Measurements from ENCODE around the gene KCNK1. TPM values are rescaled to one million over a fixed set of nuclear protein-coding genes. Genes with fewer than 3 reads are reported as not detected.

The KCNK1 gene
- total and polyA plus RNA-seq, 2 of the 8 experiments (the other 6 are each of a cell fraction or from before 2014, with no cell fraction given), result 11.9 to 16.5 TPM

DNA sequence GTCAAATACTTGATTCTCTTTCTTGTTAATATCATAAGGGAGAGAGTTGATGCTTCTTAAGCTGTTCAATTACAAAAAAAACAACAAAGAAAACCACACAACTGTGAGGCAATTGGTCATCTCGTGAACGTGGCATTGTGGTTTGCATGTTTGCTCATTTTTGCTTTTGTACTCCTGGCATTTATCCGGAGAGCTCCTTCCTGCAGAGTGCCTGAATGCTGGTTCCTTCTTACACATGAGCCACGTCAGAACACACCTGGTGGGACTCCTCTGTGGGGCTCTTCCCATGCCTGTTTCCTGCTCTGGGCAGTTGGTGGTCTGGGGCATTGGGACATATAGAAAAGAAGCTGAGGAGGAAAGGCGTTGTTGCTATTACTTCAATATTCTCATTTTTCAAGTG lies 25.7 kb downstream of the KCNK1 start:
- H2BK120ac ChIP-seq (replicated peaks; ENCODE audit: low read depth, low read length), result no peak overlapping the region
- H2BK12ac ChIP-seq (ENCODE audit: low read depth, low read length), result no peak overlapping the region
- no peak overlapping the region for H3K9ac ChIP-seq (replicated peaks in 1 of 4; ENCODE audit: extremely low read depth in 1 of 4, low read depth in 3 of 4, low read length in 3 of 4)
- H2AK5ac ChIP-seq (ENCODE audit: low read depth, low read length), result no peak overlapping the region
- peaks cover 0 to 7% of the 10 kb centered on the region in 2 experiments for H4K20me1 ChIP-seq (replicated peaks in 1 of 2; ENCODE audit: control insufficient read depth in 1 of 2, insufficient read depth in 2 of 2, low read length in 2 of 2)
- H3K4me3 ChIP-seq (ENCODE audit: extremely low read depth in 1 of 4, insufficient read depth in 2 of 4, low read depth in 3 of 4, low read length in 4 of 4), result no peak overlapping the region
- H3K36me3 ChIP-seq (ENCODE audit: control insufficient read depth in 2 of 4, insufficient read depth in 4 of 4, low read length in 3 of 4), result no peaks in the 10 kb centered on the region
- H2AFZ ChIP-seq (ENCODE audit: low read length), result no peak overlapping the region
- no peaks in the 10 kb centered on the region for H3K27me3 ChIP-seq (replicated peaks in 1 of 4; ENCODE audit: control insufficient read depth in 3 of 4, extremely low read depth in 1 of 4, insufficient read depth in 3 of 4, low read length in 3 of 4)
- no peak for FAIRE-seq
- H3K4me2 ChIP-seq (ENCODE audit: insufficient read depth in 1 of 2, low read depth in 2 of 2, low read length in 2 of 2), result no peak overlapping the region
- H4K8ac ChIP-seq (ENCODE audit: extremely low read depth, insufficient read depth, low read length), result no peak overlapping the region
- H3K4ac ChIP-seq (replicated peaks; ENCODE audit: insufficient read length, low read depth, low read length), result no peak overlapping the region
- H3K9me3 ChIP-seq (ENCODE audit: insufficient read depth in 2 of 2, low read depth in 1 of 2, low read length in 1 of 2), result no peaks in the 10 kb centered on the region
- WGBS, 2 experiments (ENCODE audit: extremely low coverage in 1 of 2, insufficient coverage in 1 of 2, insufficient read length in 1 of 2, insufficient replicate concordance in 2 of 2, low coverage in 1 of 2, low lambda C conversion rate in 2 of 2, missing lambda C conversion rate in 1 of 2), result 71% methylated on average over 5 of the region's 5 CpGs; no CpG with 5 or more reads in 1 of the 2 experiments
- peaks cover 0 to 9% (median 6%) of the 10 kb centered on the region in 4 experiments; a peak in 5 of 7 replicates for H3K4me1 ChIP-seq (replicated peaks in 1 of 4; ENCODE audit: control insufficient read depth in 3 of 4, insufficient read depth in 4 of 4, low read length in 3 of 4)
- H4K91ac ChIP-seq (replicated peaks; ENCODE audit: insufficient read length, low read length), result no peak overlapping the region
- H4K5ac ChIP-seq (ENCODE audit: insufficient read length, low read depth, low read length), result no peak overlapping the region
- no peak overlapping the region for H2BK20ac ChIP-seq (ENCODE audit: low read length)
- no peak overlapping the region for H3K27ac ChIP-seq (ENCODE audit: low read depth, low read length)
- no peak overlapping the region for H3K18ac ChIP-seq (ENCODE audit: extremely low read depth, low read length)
- CTCF ChIA-PET (ENCODE audit: partially characterized antibody), result interaction anchor here (0.6 kb wide), 1 partner anchor 349 kb away, joined by 3 read pairs; no protein-coding TSS in a partner anchor
- no peak overlapping the region for H2BK5ac ChIP-seq (ENCODE audit: low read depth, low read length)
- POLR2A ChIA-PET (ENCODE audit: partially characterized antibody), result no interaction called here
- H3K79me1 ChIP-seq (ENCODE audit: low read depth, low read length), result 0 out of 2 replicates have a peak, but pooled peaks cover 2% of the 10 kb centered on the region
- no peak overlapping the region for H3K56ac ChIP-seq (replicated peaks; ENCODE audit: insufficient read length, low read depth, low read length)
- no peak overlapping the region for H2BK15ac ChIP-seq (ENCODE audit: low read length)
- H3K79me2 ChIP-seq (ENCODE audit: control insufficient read depth in 1 of 2, insufficient read depth in 2 of 2, low read length in 2 of 2), result peaks cover 0 to 11% of the 10 kb centered on the region in 2 experiments; a peak in 2 of 4 replicates
- DNase-seq (ENCODE audit: low read depth in 1 of 2, low spot score in 2 of 2), result no peak
- no peak overlapping the region for H3K23ac ChIP-seq (ENCODE audit: insufficient read length)
- H3K23me2 ChIP-seq (ENCODE audit: low read depth, low read length), result no peaks in the 10 kb centered on the region
- H3K14ac ChIP-seq (ENCODE audit: insufficient read length), result no peak overlapping the region
- TF ChIP-seq SUZ12 (IDR thresholded peaks at IDR 0.05; ENCODE audit: low read length) (no peak), CHD1 (IDR thresholded peaks at IDR 0.05; ENCODE audit: low read depth, low read length) (no peak)

All from H1 (cell line).